ENCODE results near the gene SCAPER. TPM values are rescaled to one million over a fixed set of nuclear protein-coding genes. Genes with fewer than 3 reads are reported as not detected.

SCAPER gene
- total and polyA plus RNA-seq, 4 donors, result 3.3 to 18.0 (median 9.9) TPM

GRCh38 chr15:76752549-76752948, 152.6 kb downstream of the SCAPER start:
- H3K27me3 ChIP-seq (ENCODE audit: control insufficient read depth in 4 of 4, insufficient read depth in 4 of 4, low read length in 3 of 4), result no peaks in the 10 kb centered on the region
- H3K9me3 ChIP-seq (ENCODE audit: control insufficient read depth in 4 of 4, low read length in 3 of 4), result no peaks in the 10 kb centered on the region
- DNase-seq (ENCODE audit: low spot score), result no peak
- TF ChIP-seq, protein P1, sequence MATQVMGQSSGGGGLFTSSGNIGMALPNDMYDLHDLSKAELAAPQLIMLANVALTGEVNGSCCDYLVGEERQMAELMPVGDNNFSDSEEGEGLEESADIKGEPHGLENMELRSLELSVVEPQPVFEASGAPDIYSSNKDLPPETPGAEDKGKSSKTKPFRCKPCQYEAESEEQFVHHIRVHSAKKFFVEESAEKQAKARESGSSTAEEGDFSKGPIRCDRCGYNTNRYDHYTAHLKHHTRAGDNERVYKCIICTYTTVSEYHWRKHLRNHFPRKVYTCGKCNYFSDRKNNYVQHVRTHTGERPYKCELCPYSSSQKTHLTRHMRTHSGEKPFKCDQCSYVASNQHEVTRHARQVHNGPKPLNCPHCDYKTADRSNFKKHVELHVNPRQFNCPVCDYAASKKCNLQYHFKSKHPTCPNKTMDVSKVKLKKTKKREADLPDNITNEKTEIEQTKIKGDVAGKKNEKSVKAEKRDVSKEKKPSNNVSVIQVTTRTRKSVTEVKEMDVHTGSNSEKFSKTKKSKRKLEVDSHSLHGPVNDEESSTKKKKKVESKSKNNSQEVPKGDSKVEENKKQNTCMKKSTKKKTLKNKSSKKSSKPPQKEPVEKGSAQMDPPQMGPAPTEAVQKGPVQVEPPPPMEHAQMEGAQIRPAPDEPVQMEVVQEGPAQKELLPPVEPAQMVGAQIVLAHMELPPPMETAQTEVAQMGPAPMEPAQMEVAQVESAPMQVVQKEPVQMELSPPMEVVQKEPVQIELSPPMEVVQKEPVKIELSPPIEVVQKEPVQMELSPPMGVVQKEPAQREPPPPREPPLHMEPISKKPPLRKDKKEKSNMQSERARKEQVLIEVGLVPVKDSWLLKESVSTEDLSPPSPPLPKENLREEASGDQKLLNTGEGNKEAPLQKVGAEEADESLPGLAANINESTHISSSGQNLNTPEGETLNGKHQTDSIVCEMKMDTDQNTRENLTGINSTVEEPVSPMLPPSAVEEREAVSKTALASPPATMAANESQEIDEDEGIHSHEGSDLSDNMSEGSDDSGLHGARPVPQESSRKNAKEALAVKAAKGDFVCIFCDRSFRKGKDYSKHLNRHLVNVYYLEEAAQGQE (IDR thresholded peaks at IDR 0.05), result no peak
- TF ChIP-seq ATF3 (IDR thresholded peaks at IDR 0.05) (no peak), HNF4A (conservative IDR thresholded peaks at IDR 0.05) (no peak), SP1 (IDR thresholded peaks at IDR 0.05) (no peak), RXRA (IDR thresholded peaks at IDR 0.05) (no peak), NR2F2 (IDR thresholded peaks at IDR 0.05) (no peak), FOXA1 (IDR thresholded peaks at IDR 0.05) (no peak), ZBTB33 (IDR thresholded peaks at IDR 0.05) (no peak)
- TF ChIP-seq, protein P2, sequence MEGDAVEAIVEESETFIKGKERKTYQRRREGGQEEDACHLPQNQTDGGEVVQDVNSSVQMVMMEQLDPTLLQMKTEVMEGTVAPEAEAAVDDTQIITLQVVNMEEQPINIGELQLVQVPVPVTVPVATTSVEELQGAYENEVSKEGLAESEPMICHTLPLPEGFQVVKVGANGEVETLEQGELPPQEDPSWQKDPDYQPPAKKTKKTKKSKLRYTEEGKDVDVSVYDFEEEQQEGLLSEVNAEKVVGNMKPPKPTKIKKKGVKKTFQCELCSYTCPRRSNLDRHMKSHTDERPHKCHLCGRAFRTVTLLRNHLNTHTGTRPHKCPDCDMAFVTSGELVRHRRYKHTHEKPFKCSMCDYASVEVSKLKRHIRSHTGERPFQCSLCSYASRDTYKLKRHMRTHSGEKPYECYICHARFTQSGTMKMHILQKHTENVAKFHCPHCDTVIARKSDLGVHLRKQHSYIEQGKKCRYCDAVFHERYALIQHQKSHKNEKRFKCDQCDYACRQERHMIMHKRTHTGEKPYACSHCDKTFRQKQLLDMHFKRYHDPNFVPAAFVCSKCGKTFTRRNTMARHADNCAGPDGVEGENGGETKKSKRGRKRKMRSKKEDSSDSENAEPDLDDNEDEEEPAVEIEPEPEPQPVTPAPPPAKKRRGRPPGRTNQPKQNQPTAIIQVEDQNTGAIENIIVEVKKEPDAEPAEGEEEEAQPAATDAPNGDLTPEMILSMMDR (IDR thresholded peaks at IDR 0.05; ENCODE audit: low read depth, low read length, missing input control), result no peak
- no peaks in the 10 kb centered on the region for H3K4me1 ChIP-seq (ENCODE audit: control insufficient read depth in 4 of 4, insufficient read depth in 4 of 4, low read length in 3 of 4)
- H3K27ac ChIP-seq (ENCODE audit: low read depth in 1 of 2, low read length in 2 of 2), result no peak overlapping the region
- no peak overlapping the region for H3K4me3 ChIP-seq (ENCODE audit: low read depth in 1 of 3, low read length in 3 of 3)
- peaks cover 0 to 4% (median under 1%) of the 10 kb centered on the region in 4 donors for H3K36me3 ChIP-seq (ENCODE audit: control insufficient read depth in 4 of 4, insufficient read depth in 3 of 4, low read depth in 1 of 4, low read length in 3 of 4)
- H3K9ac ChIP-seq (ENCODE audit: low read depth in 1 of 2, low read length in 2 of 2), result no peak overlapping the region

- H3K27me3 ChIP-seq (ENCODE audit: control insufficient read depth in 4 of 4, insufficient read depth in 4 of 4, low read length in 3 of 4), result no peaks in the 10 kb centered on the region
- peaks cover 0 to 18% (median 12%) of the 10 kb centered on the region in 4 donors for H3K36me3 ChIP-seq (ENCODE audit: control insufficient read depth in 4 of 4, insufficient read depth in 3 of 4, low read depth in 1 of 4, low read length in 3 of 4)
- no peak for DNase-seq (ENCODE audit: low spot score)
- H3K27ac ChIP-seq (ENCODE audit: low read depth in 1 of 2, low read length in 2 of 2), result no peak overlapping the region
- no peak overlapping the region for H3K4me3 ChIP-seq (ENCODE audit: low read depth in 1 of 3, low read length in 3 of 3)
- H3K4me1 ChIP-seq (ENCODE audit: control insufficient read depth in 4 of 4, insufficient read depth in 4 of 4, low read length in 3 of 4), result no peaks in the 10 kb centered on the region
- TF ChIP-seq HNF4G (IDR thresholded peaks at IDR 0.05) (no peak), ATF3 (IDR thresholded peaks at IDR 0.05) (no peak), FOXA1 (IDR thresholded peaks at IDR 0.05) (no peak), HNF4A (conservative IDR thresholded peaks at IDR 0.05) (no peak), TAF1 (conservative IDR thresholded peaks at IDR 0.05) (no peak), FOXA2 (IDR thresholded peaks at IDR 0.05) (no peak)
- TF ChIP-seq, protein P1 (IDR thresholded peaks at IDR 0.05), result no peak
- 98% methylated on average over 4 of the region's 4 CpGs for WGBS
- no peak overlapping the region for H3K9ac ChIP-seq (ENCODE audit: low read depth in 1 of 2, low read length in 2 of 2)
- no peaks in the 10 kb centered on the region for H3K9me3 ChIP-seq (ENCODE audit: control insufficient read depth in 4 of 4, low read length in 3 of 4)
Observed at GRCh38 chr15:76737573-76737972, 167.6 kb downstream of the SCAPER start.
